Muscle of arm (tissue), 12 donors: ENCODE measurements around the gene HEG1. TPM values are rescaled to one million over a fixed set of nuclear protein-coding genes. Genes with fewer than 3 reads are reported as not detected.

Experiments used
- DNase-seq: peaks from one replicate; pipeline ENCODE4 v3.0.0-alpha.2; 2013
- polyA plus RNA-seq, 12 donors: library from polyadenylated mRNA; unstranded; fragments of 120-200 nt; gene quantifications; one replicate each; pipeline ENCODE4 v1.2.1, GENCODE V29; 2013; ENCODE audit not compliant: insufficient read length in 12 of 12

The HEG1 gene
- polyA plus RNA-seq, 12 donors = 25.5 to 46.1 (median 33.2) TPM; not detected in 1

DNA sequence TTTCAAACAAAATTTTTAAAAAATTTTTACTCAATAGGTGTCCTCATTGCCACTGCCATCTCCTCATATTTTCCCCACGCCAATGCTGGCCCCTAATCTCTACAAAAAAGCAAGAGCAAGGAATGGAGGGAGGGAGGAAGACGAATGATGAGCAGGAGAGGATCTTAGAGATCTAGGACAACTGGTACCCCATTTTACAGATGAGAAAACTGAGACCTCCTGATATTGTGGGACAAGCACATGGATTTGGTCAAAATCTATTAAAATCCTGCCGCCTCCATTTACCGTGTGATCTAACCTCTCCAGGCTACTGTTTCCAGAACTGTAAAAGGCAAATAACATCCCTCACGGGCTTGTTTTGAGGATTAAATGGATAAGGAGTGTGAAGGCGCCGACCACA lies 4.6 kb downstream of the HEG1 start:
- DNase-seq = no peak

DNA sequence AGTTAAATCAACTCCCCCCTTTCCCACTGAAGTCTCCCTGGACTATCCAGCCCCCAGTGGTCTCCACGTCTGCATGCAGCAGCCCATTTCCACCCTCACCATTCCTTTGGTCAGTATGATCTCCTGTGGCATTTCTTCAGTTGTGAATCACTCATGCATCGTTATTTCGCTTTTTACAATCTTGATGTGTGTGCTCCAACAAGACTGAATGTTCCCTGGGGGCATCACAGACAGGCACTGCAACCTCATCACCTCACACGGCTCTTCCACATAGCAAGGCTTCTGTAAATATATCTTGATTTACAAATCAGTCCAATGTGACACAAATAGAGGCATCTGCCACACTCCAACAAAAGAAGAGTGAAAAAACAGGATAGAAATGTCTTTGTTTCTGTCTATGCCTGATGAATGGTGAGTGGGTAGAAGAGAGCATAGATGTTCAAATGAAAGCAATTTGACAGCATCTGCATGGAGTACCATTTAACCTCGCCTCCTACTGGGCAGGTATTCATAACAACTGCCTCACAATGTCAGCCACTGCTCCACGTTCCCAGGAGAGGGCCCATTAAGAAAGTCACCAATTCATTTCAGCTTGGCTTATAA lies 5.2 kb downstream of the HEG1 start:
- no peak for DNase-seq

DNA sequence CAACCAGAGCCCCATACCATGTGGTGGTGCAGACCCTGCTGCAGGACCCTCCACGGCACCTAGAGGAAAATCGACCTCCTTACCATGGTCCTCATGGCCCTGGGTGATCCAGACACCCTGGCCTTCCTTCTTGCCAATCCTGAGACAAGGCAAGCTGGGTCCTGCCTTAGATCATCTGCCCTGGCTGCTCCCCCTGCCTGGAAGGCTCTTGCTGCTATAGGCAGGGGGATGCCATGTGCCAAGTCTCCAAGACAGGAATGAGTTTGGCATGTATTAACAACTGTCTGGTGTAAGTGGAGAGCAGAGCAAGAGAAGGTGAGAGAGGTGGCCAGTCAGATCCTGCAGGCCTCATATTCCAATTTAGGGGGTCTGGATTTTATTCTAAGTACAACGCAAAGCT lies 7.5 kb downstream of the HEG1 start:
- DNase-seq = no peak

DNA sequence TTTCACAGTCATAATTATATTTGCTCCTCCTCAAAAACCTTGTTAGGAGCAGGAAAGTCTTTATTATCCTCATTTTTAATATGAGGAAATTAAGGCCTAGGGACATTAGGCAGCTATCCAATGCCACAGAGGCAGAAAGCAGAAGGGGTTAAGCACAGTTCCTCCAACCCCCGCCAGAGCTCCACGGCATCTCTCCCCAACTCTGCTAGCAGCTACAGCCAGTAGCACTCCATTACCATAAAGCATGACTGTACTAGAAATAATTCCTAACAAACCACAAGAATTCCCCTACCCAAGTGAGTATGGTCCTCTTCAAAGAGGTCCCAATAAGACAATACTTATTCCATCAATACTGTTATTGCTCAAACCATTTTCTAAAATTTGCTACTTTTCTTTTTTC lies 9.8 kb downstream of the HEG1 start:
- DNase-seq = no peak

DNA sequence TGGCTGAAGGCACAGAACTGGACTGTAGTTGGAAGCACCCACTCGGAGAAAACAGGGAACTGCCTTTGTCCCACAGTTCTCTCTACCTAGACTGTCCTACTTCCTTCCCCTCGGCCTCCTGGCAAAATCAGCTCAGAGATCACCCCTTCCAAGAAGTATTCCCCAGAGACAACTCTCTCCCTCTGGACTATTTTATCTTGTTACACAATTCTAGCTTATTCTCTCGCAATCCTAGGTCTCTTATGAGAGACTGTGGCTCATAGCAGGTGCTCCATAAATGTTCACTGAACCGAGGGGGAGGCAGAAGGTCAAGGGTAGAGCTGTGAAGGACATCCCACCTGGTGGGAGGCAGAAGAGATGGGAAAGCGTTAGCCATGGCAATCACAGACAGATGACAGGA lies 10.6 kb downstream of the HEG1 start:
- DNase-seq = no peak

DNA sequence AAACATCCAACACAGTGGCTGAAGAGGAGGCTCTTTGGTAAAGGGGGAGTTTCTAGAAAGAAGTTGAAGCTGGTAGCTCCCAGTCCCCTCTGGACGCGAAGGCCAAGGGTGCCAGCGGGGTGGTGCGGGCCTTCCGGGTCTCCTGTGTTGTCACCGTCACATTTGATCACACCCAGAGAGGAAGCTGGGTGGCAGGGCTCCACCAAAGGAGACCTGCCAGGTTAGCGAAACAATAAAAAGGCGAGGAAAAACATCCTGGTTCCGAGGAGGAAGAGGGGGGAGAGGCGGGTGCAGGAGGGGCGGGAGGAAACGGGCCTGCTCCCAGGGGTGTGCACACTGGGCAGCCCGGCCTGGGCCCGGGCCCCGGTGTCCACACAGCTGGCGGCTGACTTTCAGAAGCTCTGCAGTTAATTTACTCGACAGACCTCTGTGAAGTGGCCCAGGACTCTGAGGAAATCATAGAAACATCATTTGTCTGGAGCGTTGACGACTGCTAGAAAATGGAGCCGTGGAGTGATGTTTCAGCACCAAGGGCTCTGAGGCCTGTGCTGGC lies 12.1 kb downstream of the HEG1 start:
- DNase-seq = no peak

DNA sequence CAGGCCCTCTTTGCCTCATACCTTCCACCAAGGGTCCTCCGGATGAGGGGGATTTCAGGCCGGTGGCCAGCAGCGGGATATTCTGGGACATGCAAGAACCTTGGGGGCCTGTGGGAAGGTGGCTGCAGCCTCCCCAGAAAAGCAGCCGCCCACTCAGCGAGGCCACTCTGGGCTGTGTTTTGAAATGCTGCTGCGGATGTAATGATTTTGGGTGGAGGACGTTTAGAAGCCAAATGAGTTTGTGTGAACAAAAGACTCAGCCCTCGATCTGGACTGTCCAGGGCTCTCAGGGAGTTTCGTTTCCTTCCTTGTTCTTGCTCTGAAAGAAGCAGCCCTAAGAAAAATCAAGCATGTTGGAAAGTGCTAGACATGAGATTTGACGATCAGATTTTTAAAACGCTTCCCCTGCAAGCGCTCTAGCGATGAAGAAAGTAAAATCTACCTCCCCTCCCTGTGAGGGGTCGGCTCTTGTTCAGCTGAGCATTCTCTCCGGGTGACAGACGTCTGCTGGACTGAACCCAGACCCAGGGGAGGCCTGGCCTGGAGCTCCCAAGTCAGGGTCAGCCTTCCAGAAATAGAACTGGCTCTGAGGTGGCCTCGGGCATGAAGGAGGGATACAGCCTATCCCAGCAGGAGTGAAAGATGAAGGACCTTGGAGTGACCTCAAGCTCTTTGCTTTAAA lies 12.9 kb downstream of the HEG1 start:
- DNase-seq = no peak

DNA sequence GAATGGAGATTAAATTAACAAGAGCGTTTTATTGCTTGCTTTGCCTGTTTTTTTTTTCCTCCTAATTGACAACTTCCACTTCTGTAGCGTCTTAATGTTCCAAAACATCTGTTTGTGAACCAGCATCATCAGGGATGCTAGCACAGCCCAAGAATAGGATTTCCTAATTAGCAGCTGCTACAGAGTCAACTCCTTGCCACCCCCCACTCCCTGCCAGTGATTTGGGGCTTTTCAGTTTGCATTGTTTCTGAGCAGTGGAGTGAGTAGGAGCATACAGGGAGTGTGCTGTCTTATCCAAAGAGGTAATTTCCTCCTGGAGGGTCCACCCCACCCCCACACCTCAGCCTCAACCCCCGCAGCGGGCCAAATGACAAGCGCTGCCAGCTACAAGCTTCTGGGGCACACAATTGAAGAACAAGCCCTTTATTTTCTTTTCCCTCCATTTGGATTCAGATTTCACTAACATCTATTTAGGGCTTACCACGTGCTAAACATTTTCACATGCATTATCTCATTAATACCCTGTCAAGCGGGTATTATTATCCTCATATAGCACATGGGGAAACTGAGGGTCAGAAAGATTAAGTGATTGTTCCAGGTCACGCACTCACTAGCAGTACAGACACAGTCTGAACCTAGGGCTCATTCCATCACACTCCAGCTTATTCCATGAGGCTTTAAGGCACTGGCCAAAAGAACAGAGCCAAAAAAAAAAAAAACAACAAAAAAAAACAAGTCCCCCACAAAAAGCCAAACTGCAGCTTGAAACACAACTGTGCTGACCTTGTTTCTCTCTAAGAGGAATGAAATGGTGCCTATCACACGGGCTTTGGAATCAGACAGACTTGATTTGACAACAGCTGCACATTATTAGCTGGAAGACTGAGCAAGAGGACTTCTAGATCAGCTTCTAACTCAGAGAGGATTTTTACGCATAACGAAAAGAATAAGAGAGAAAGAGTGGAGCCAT lies 16.4 kb downstream of the HEG1 start:
- no peak for DNase-seq

DNA sequence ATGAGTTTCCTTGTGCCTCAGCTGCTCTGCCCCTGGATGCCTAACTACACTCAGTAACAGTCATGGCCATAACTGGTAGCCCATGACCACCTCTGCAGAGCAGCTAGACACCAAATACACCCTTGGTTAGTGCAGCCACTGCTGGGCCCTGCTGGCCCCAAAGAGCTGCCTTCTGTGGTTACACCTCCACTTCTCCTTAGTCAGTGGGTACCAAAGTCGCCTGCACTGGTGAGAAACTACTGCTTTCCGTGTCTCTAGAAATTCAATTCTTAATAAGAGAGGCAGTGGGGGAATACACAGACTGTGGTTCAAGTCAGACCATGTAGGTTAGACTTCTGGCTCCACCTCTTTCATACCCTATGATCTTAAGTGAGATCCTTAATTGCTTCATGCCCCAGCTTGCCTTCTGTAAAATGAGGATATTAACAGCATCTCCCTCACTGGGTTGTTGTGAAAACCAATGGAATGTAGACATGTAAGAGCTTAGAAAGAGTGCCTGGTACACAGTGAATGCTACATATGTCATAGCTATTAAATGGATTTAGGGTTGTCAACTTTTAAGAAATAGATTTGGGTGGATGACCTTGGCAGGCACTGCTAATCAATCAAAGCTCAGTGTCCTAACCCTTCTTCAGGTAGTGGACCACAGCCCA lies 18.2 kb downstream of the HEG1 start:
- DNase-seq = no peak

DNA sequence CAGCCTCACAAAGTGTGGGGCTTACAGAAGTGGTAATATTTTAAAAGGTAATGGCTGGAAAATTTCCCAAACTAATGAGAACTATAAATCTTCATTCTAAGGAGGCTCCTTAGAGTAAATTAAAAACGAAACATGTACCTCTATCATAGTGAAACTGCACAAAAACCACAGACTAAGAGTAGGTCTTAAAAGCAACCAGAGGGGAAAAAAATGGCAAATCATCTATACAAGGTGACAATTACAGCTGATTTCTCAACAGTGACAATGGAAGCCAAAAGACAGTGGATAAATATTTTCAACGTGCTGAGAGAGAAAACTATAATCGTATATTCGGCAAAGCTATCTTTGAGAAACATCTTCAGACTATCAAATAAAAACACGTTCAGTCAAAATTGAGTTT lies 20.6 kb downstream of the HEG1 start:
- no peak for DNase-seq

DNA sequence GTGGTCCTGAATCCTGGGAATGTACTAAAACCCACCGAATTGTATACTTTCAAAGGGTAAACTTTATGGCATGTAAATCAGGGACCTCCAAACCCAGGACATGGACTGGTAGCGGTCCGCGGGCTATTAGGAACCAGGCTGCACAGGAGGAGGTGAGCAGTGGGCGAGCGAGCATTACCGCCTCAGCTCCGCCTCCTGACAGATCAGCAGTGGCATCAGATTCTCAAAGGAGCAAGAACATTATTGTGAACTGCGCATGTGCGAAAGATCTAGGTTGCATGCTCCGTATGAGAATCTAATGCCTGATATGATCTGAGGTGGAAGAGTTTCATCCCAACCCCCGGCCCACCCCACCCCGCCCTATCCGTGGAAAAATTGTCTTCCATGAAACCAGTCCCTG lies 22.2 kb downstream of the HEG1 start:
- no peak for DNase-seq

DNA sequence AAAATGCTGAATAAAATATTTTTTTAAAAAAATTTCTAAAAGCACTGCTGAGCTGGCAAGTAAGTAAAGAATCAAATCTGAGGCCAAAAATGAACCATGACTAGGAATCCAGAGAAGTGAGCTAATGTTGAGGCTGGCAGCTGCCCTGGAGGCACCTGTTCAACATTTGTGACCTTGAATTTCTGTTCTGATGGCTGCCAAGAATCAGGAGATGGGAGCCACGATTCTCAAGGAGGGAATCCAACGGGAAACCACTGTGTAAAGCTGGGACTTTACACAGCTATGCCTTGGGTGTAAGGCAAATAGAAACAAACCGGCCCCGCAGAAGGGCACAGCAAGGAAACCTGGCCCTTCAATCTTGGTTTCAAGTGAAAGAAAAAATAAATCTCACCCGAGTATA lies 22.7 kb downstream of the HEG1 start:
- no peak for DNase-seq

DNA sequence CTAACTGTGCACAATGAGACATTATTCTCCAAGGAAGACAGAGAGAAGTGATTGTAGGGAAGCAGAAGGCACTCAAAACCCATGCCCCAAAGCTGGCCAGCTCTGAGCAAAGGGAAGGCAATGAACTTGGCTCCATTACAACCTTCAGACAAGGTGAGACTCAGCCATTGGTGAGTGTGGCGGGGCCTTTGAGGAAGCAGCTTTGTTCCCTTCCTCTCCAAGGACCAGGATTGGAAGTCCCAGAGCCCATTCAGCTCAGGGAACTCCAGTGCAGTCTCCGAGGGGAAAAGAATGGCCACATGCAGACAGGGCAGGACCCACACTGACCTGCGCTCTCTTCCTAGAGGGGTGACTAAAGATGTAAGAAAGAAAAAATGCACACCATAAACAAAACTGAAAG lies 23.1 kb downstream of the HEG1 start:
- DNase-seq = no peak

DNA sequence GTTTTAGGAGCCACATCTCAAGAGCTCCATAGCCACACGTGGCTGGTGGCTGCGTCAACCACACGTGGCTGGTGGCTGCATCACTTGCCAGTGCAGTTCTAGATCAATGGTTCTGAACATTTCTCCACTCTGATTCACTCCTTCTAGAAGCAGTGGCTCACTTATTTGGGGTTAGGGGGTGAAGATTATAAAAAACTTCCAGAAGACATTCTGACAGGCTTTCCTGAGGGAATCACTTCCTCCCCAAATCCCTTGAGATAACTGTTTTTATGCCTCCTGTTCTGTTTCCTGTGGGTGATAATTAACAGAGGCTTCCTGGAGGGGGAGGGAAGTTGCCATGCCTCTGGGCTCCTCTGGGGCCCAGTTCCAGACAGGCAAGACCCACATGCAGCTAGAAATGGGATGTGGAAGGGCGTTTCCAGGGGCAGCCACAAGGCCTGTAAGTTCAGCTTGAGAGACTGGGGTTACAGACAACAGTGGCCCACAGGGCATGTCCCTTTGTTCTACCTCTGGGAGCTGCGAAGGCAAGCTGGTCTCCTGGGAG lies 23.6 kb downstream of the HEG1 start:
- no peak for DNase-seq

DNA sequence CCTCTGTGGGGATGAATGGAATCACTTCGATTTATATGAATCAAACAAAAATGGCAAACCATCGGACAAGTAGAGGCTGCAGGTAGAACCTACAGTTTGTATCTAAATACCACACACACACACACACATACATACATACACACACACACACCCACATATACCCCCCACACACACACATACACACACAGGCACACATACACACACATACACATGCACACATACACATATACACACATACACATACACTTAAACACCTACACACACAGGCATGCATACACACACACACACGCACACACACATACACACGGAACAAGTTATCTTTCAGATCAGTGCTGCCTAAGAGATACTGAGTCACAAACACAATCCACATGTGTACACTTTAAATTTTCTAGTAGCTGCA lies 24.3 kb downstream of the HEG1 start:
- no peak for DNase-seq

DNA sequence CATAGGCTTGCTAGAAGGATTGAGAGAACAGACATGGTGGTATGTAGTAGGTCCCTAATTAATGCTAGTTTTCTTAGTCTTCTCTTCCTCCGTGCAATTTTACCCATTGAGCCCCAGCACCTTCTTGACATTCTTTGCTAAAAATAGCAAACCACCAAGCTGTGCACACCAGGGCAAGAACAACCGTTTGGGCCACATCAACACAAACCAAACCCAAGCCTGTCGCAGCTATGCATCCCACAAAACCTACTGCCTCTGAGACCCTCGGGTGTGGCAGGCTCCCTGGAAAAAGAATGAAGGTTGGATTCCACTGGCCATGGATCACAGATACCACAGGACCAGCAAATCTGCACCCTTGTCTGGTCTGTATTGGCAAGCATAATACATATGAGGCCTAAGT lies 27.1 kb downstream of the HEG1 start:
- no peak for DNase-seq

DNA sequence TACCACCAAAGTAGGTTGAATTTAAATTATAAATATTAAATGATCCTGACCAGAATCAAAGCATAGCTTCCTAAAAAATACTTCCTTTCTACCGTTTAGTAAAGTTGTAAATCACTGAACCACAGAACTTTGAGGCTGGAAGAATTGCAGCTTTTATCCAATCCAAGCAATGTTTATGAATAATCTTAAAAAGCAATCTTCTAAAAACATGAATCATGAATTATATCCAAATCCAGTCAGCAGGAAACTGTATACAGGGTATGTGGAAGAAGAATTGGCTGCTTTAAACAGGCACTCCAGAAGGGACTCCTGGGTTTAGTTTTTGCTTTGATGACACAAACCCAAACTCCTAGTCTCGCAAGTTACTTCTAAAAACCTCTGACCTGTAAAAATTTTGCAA lies 30.2 kb downstream of the HEG1 start:
- no peak for DNase-seq

DNA sequence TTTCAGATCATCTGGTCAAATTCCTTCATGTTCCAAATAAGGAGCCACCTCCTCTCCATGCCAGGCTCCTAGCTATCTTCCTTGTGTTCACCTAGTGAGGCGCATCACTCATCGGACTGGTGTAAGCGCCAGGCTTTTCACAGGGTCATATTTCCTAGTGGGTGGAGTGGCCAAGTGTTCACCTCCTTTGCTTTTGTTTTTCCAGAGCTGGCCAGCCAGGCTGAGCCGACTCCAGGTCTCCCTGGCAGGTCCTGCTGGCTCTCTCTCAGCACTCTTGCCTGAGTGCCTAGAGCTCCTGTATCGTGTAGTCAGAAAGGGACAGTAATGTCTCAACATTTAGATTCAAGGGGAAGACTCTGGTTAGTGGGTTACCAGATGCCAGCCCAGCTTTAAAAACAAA lies 31.0 kb downstream of the HEG1 start:
- DNase-seq = peak; percentile 34

DNA sequence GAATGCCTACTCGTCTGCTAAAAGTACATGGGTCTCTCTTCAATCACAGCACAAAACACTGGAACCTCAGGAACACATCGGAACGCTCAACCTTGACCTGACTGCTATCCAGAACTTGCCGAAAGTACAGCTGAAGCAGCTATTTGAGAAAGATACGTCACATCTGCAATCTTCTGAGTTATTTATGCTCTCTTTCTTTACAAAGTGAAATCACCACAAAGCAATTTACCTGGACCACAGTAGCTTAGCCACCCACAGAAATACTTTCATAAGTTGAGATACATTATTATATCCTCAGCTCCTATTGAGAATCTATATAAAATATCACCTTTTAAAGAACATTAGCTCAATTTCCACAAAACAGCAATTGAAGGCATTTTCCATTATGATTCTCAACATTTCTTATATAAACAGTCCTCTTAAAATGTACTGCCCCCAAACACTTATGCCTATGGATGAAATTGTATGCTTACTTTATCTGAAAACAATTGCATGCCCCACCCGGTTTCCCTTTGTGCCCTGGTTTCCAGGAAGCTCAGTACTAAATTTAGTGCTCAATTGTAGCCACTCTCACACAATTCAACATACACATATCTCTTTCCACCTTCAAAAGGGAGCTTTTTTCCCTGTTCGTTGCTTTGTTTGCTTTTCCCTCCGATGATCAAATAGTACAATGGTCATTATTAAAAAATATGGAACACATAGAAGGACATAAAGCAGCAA lies 31.8 kb downstream of the HEG1 start:
- DNase-seq = no peak

DNA sequence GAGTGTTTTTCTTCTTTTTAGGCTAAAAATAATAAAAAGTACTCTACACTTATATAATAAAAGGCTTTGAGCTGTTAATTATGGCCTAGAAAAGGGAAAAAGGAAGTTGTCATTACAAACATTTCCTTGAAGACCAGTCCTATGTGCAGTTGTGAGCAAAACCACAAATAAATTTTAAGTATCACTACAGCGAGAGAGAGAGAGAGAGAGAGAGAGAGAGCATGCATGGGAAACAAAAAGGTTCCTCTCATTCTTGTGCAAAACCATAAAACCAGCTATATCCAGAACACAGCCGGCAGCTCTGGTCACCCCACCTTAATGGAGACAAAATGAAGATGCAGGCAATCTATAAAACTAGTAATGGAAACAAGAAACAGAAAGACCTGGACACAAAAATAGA lies 33.6 kb downstream of the HEG1 start:
- DNase-seq = no peak

DNA sequence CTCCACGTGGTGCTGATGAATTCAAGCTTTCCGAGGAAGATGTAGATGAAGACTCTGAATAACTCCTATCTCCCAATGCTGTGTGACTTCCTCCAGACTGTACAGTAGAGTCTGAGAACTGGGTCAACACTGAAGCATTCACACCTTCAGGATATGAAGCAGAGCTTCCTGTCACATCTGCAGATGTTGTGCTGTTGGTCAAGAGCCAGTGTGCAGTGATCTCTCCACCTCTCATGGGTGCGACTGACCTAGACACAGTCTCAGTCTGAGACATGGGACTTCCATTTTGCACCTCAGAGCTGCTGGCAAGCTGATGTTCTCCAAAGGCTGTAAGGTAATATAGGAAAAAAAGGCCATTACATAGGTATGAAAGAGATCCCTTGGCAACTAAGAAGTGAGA lies 36.5 kb downstream of the HEG1 start:
- no peak for DNase-seq
